ENCODE data around the gene C16orf87. TPM values are rescaled to one million over a fixed set of nuclear protein-coding genes. Genes with fewer than 3 reads are reported as not detected.

C16orf87 gene
- total RNA-seq, 2 donors from 2014 or later = 6.9 to 8.8 TPM

GRCh38 chr16:46842192-46842895, 11.4 kb upstream of the C16orf87 start:
- Histone ChIP-seq H3K9me3 (no peaks in the 10 kb centered on the region), H3K27ac (no peak overlapping the region), H3K4me1 (ENCODE audit: control insufficient read depth in 1 of 2, low read depth in 2 of 2) (no peaks in the 10 kb centered on the region), H3K4me3 (no peak overlapping the region), H3K27me3 (replicated peaks; ENCODE audit: insufficient read depth) (no peaks in the 10 kb centered on the region), H3K36me3 (no peaks in the 10 kb centered on the region)
- ATAC-seq (ENCODE audit: insufficient number of reproducible peaks, low FRiP score, low read depth) (no peak), DNase-seq (ENCODE audit: low spot score) (no peak)
- no peak for TF ChIP-seq CTCF (IDR thresholded peaks at IDR 0.05)

DNA sequence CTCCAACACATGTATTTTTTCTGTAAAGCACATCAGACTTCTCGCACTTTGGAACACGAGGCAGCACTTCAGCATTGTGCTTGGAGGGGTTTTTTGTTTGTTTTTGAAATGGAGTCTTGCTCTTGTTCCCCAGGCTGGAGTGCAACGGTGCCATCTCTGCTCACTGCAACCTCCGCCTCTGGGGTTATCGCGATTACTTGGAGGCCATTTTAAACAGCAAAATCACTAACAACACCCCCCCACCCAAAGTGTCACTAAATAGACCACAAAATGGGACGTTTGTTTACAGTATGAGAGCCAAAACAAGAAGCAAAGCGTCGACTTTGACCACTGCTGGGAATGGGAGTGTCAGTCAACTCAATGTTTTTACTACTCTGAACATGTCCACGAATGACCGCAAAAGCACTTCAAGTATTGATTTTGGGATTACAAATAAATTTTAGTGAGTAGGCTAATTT, 9.0 kb upstream of the C16orf87 start:
- Histone ChIP-seq H3K36me3 (no peaks in the 10 kb centered on the region), H3K9me3 (no peaks in the 10 kb centered on the region), H3K27ac (no peak overlapping the region), H3K4me1 (ENCODE audit: control insufficient read depth in 1 of 2, low read depth in 2 of 2) (no peaks in the 10 kb centered on the region), H3K4me3 (no peak overlapping the region), H3K27me3 (replicated peaks; ENCODE audit: insufficient read depth) (no peaks in the 10 kb centered on the region)
- DNase-seq (ENCODE audit: low spot score) (no peak), ATAC-seq (ENCODE audit: insufficient number of reproducible peaks, low FRiP score, low read depth) (no peak)
- no peak for TF ChIP-seq CTCF (IDR thresholded peaks at IDR 0.05)

GRCh38 chr16:46836534-46837530, 5.9 kb upstream of the C16orf87 start:
- ATAC-seq (ENCODE audit: insufficient number of reproducible peaks, low FRiP score, low read depth) (no peak), DNase-seq (ENCODE audit: low spot score) (no peak)
- Histone ChIP-seq H3K9me3 (no peaks in the 10 kb centered on the region), H3K4me3 (no peak overlapping the region), H3K27me3 (replicated peaks; ENCODE audit: insufficient read depth) (no peaks in the 10 kb centered on the region), H3K4me1 (ENCODE audit: control insufficient read depth in 1 of 2, low read depth in 2 of 2) (no peaks in the 10 kb centered on the region), H3K27ac (no peak overlapping the region), H3K36me3 (no peaks in the 10 kb centered on the region)
- no peak for TF ChIP-seq CTCF (IDR thresholded peaks at IDR 0.05)

- Histone ChIP-seq H3K4me1 (ENCODE audit: control insufficient read depth in 1 of 2, low read depth in 2 of 2) (peaks cover 7 to 11% of the 10 kb centered on the region in 2 donors), H3K27ac (no peak overlapping the region), H3K27me3 (replicated peaks; ENCODE audit: insufficient read depth) (no peaks in the 10 kb centered on the region), H3K36me3 (no peaks in the 10 kb centered on the region), H3K9me3 (no peaks in the 10 kb centered on the region), H3K4me3 (no peak overlapping the region)
- ATAC-seq (ENCODE audit: insufficient number of reproducible peaks, low FRiP score, low read depth) (no peak), DNase-seq (ENCODE audit: low spot score) (no peak)
- no peak for TF ChIP-seq CTCF (IDR thresholded peaks at IDR 0.05)
These were observed 2.5 kb upstream of the C16orf87 start for GRCh38 chr16:46833460-46833800.

- H3K9me3 ChIP-seq = no peaks in the 10 kb centered on the region
- ATAC-seq (ENCODE audit: insufficient number of reproducible peaks, low FRiP score, low read depth) = no peak
These were observed 1.9 kb upstream of the C16orf87 start for GRCh38 chr16:46832757-46833459.

More at GRCh38 chr16:46832757-46833459, 1.9 kb upstream of the C16orf87 start:
- Histone ChIP-seq H3K27me3 (replicated peaks; ENCODE audit: insufficient read depth) (no peaks in the 10 kb centered on the region), H3K4me3 (no peak overlapping the region), H3K4me1 (ENCODE audit: control insufficient read depth in 1 of 2, low read depth in 2 of 2) (peaks cover 7 to 11% of the 10 kb centered on the region in 2 donors), H3K27ac (no peak overlapping the region), H3K36me3 (no peaks in the 10 kb centered on the region)
- no peak for DNase-seq (ENCODE audit: low spot score)
- TF ChIP-seq CTCF (IDR thresholded peaks at IDR 0.05) = no peak
